ENCODE measurements around the gene RYR3. TPM values are rescaled to one million over a fixed set of nuclear protein-coding genes. Genes with fewer than 3 reads are reported as not detected.

Gene RYR3
- total RNA-seq, 1 donor from 2014 or later = 0.32 TPM

GRCh38 chr15:33454346-33454745, 143.6 kb downstream of the RYR3 start:
- no peaks in the 10 kb centered on the region for H3K27me3 ChIP-seq (ENCODE audit: low read depth)
- no peak for ATAC-seq
- DNase-seq = no peak
- intact Hi-C loops (cut with DNase I) = no loop called here
- no peak overlapping the region for H3K27ac ChIP-seq
- TF ChIP-seq CTCF (IDR thresholded peaks at IDR 0.05) = no peak
- no peaks in the 10 kb centered on the region for H3K36me3 ChIP-seq
- no peak overlapping the region for H3K4me3 ChIP-seq
- no peaks in the 10 kb centered on the region for H3K9me3 ChIP-seq
- no peaks in the 10 kb centered on the region for H3K4me1 ChIP-seq

- Histone ChIP-seq H3K9me3 (no peaks in the 10 kb centered on the region), H3K4me3 (no peak overlapping the region), H3K27me3 (ENCODE audit: low read depth) (no peaks in the 10 kb centered on the region), H3K36me3 (no peaks in the 10 kb centered on the region), H3K4me1 (no peaks in the 10 kb centered on the region), H3K27ac (no peak overlapping the region)
- intact Hi-C loops (cut with DNase I) = no loop called here
- no peak for ATAC-seq
- DNase-seq = no peak
- TF ChIP-seq CTCF (IDR thresholded peaks at IDR 0.05) = no peak
Observed at GRCh38 chr15:33454996-33455395, 144.2 kb downstream of the RYR3 start.

DNA sequence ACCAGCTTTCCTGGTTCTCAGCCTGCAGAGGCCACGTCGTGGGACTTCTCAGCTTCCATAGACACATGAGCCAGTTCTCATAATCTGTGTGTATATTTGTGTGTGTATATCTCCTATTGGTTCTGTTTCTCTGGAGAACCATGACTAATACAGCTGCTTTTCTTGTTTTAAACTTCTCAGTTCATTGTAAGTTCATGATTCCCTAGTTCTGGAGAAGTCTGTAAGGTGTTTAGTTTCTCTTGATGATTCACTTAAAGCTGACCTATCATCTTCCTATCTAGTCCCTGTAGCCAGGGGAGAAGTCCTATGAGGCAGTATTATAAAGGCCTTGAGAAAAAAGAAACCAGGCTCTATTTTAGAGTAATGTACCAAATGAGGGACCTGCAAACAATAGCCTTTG, 147.7 kb downstream of the RYR3 start:
- H3K4me1 ChIP-seq = no peaks in the 10 kb centered on the region
- ATAC-seq (no peak), DNase-seq (no peak)
- intact Hi-C loops (cut with DNase I) = no loop called here
- H3K4me3 ChIP-seq = no peak overlapping the region
- H3K27ac ChIP-seq = no peak overlapping the region
- no peaks in the 10 kb centered on the region for H3K36me3 ChIP-seq
- TF ChIP-seq CTCF (IDR thresholded peaks at IDR 0.05) = no peak
- H3K27me3 ChIP-seq (ENCODE audit: low read depth) = no peaks in the 10 kb centered on the region
- no peaks in the 10 kb centered on the region for H3K9me3 ChIP-seq

- H3K4me1 ChIP-seq = no peaks in the 10 kb centered on the region
- H3K27me3 ChIP-seq (ENCODE audit: low read depth) = no peaks in the 10 kb centered on the region
- no peak for ATAC-seq
- no peaks in the 10 kb centered on the region for H3K36me3 ChIP-seq
- intact Hi-C loops (cut with DNase I) = no loop called here
- H3K4me3 ChIP-seq = no peak overlapping the region
- no peaks in the 10 kb centered on the region for H3K9me3 ChIP-seq
- no peak for DNase-seq
- H3K27ac ChIP-seq = no peak overlapping the region
- no peak for TF ChIP-seq CTCF (IDR thresholded peaks at IDR 0.05)
Observed at GRCh38 chr15:33460166-33460805, 149.5 kb downstream of the RYR3 start.

DNA sequence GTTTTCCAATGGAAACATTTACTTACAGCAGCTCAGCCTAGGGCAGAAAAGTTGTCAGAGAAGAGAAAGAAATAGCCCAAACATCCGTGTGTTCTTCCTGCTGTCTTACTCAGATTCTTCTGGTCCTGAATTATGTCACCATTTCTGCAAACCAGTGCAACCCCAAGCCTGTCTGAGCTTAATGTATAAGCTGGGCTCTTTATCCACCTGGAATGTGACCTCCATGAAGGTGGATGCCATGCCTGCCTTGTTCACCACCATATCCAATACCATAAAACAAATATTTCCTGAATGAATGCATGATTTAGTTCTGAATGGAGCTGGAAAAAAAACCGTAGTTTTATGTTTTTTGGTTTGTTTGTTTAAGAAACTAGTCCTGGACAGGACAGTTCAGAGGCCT, 150.9 kb downstream of the RYR3 start:
- ATAC-seq = no peak
- intact Hi-C loops (cut with DNase I) = no loop called here
- no peak for DNase-seq
- Histone ChIP-seq H3K27me3 (ENCODE audit: low read depth) (no peaks in the 10 kb centered on the region), H3K27ac (no peak overlapping the region), H3K9me3 (no peaks in the 10 kb centered on the region), H3K36me3 (no peaks in the 10 kb centered on the region), H3K4me3 (no peak overlapping the region), H3K4me1 (no peaks in the 10 kb centered on the region)
- no peak for TF ChIP-seq CTCF (IDR thresholded peaks at IDR 0.05)
